Activated CD4-positive, CD25-positive, alpha-beta regulatory T cell (primary cell): ENCODE measurements around the gene PHKA1.
"Not testable (repeated sequence)": the region's sequence is repeated elsewhere in the genome, so short reads cannot be mapped to it uniquely, and the experiment has no call there.

Experiments used
- DNase-seq, 4 experiments: peaks; one replicate each; lab custom pipeline; 2025; lab: John Stamatoyannopoulos, UW

PHKA1 gene

DNA sequence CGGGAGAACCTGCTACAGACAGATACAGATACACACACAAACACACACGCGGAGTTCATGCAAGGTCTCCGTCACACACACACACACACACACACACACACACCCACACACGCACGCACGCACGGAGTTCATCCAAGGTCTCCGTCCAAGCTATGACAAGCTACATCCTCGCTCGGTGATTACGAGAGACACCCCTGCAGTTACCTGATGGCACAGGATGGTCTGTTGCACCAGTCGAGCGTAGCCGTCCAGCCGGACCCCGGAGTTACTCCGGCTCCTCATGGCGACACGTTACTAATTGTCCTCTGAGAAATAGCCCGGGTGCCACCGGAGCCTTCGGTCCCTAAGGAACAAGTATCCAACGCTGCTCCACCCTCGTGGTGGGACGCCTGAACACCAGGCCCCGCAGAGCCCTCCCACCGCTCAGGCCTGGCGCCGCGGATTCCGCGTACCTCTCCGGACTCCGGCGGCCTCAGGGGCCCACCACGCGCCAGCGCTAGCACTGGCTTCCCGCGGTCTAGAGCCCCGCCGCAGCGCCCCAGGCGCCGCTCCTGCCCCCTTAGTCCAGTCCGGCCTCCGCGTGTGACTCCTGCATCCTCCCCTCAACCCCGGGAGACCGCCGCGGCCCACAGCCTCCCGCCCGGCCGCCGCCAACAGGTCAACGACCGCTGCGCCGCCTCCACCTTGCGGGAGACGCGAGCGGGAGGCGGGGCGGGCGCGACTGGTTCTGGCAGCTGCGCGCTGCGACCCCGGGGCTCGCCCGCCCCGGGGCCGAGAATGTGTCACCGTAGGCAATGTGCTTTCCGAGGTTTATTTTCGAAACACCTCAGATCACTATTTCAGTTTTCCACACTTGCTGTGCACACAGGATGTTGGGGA, at the start of gene PHKA1:
Gene PHKA1 (minus strand): TSS at position 708 of the 879 bp plus-strand sequence. CDS start 426 bp downstream, at position 282.
- DNase-seq, result peak in 2 of 4 experiments; percentile 0 to 1

DNA sequence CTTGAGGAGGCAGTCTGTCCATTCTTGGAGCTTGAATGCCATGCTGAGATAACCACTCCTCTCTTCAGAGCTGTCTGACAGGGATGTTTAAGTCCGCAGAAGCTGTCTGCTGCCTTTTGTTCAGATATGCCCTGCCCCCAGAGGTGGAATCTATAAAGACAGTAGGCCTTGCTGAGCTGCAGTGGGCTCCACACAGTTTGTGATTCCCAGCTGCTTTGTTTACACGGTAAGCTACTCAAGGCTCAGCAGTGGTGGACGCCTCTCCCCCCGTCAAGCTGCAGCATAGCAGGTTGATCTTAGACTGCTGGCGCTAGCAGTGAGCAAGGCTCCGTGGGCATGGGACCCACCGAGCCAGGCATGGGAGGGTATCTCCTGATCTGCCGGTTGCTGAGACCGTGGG, 46.3 kb upstream of the PHKA1 start:
- DNase-seq, result not testable (repeated sequence)

- DNase-seq, result not testable (repeated sequence)
These were observed 34.4 kb upstream of the PHKA1 start for GRCh38 chrX:72748545-72748944.

DNA sequence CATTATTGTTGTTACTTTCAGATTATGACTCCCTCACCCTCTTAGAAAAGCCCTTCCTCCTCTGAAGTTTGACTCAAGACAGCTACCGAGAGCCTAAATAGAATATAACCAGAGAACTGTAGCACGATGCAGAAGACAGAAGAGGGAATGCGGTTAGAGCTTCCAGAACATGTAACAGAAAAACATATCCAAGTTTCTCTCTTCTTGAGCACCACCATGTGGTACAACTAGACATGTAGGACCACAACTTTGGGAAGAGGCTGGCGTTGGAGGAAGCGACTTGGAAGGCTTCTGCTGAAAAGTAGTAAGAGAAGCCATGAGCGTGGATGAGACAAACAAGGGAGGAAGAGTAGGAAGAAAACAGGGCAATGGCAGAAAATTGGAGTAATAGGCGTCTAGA, 31.4 kb upstream of the PHKA1 start:
- DNase-seq, result not testable (repeated sequence)

- DNase-seq, result no peak
These were observed 21.5 kb upstream of the PHKA1 start for GRCh38 chrX:72735561-72735960.

- not testable (repeated sequence) for DNase-seq
These were observed 19.5 kb upstream of the PHKA1 start for GRCh38 chrX:72733636-72734035.

GRCh38 chrX:72727846-72728245, 13.7 kb upstream of the PHKA1 start:
- DNase-seq, result no peak

DNA sequence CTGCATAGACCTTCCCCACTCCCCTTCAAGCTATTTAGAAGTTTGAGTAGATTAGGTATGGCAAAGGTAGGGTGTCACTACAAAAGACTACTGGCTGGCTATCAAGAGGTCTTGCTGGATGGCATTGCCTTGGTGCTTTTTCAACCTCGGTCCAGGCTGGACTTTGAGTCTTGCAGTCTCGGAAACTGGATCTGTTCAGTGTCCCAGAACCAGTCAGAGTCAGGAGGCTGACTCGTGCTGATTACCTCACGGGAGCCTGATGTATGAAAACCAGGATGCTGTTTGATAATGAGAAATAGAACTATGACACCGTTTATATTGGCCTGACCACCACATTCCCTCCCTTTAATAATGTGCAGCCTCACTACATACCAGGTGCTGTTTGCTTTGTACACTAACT, 2.7 kb upstream of the PHKA1 start:
- DNase-seq, result no peak

DNA sequence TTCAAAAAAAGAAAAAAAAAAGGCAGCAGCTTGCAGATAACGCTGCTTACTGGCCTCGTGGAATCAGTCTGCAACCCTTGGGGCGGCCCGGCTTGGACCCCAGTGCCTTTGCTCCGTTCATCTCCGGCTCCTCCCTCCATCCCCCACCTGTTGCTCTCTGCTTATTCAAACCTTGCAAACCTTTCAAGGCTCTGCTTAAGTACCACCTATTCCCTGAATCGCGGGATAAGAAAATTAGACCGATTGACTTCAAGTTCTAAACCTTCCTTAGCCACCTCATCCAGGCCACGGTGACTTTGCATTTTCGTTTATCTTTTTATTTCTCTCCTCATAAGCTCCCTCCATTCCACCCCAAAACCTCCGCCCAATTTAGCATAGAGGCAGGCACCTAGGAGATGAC, 1.4 kb upstream of the PHKA1 start:
- no peak for DNase-seq

DNA sequence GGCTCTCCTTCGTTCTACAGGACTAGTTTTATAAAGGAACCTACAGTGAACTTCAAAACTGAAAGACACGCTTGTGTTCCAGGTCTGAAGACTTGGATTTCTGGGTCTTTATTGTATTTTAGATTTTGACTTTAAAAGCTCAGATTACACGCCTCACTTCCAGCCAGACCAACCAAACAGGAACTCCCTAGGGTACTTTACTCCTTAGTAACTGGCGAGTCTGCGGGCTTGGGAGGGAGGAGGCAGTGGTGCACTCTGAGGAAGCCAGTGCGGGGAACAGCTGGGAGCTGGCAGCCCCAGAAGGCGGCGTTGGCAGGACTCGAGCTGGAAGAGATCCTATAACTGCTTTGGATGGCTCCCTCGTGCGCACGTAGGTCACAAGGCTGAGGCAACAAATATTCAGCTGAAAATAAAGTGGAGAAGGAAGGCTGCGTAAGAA, 391 bp upstream of the PHKA1 start:
- DNase-seq, result no peak

- DNase-seq, result no peak
These were observed 976 bp downstream of the PHKA1 start for GRCh38 chrX:72713130-72713529.

GRCh38 chrX:72712094-72712755, 1.9 kb downstream of the PHKA1 start:
- no peak for DNase-seq

- DNase-seq, result no peak
These were observed 8.3 kb downstream of the PHKA1 start for GRCh38 chrX:72705814-72706213.

- no peak for DNase-seq
These were observed 9.0 kb downstream of the PHKA1 start for GRCh38 chrX:72705111-72705510.

DNA sequence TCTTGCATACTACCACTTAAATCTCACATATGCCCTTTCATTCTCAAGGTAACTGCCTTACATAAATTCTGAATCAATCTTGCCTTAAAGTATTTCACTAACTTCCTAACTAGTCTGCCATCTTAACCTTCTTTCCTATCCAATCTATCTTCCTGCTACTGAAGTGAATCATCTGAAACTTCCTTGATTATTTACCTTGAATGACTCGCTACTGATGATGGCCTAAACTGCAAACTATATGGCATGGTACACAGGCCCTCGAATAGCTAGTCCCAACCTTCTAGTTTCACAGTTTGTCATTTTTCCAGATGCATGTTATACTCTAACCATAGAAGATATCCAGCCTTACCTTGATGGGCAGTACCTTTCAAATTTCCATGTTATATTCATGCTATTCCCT, 19.9 kb downstream of the PHKA1 start:
- no peak for DNase-seq

GRCh38 chrX:72693477-72693876, 20.6 kb downstream of the PHKA1 start:
- no peak for DNase-seq

- no peak for DNase-seq
These were observed 26.7 kb downstream of the PHKA1 start for GRCh38 chrX:72687396-72687795.

DNA sequence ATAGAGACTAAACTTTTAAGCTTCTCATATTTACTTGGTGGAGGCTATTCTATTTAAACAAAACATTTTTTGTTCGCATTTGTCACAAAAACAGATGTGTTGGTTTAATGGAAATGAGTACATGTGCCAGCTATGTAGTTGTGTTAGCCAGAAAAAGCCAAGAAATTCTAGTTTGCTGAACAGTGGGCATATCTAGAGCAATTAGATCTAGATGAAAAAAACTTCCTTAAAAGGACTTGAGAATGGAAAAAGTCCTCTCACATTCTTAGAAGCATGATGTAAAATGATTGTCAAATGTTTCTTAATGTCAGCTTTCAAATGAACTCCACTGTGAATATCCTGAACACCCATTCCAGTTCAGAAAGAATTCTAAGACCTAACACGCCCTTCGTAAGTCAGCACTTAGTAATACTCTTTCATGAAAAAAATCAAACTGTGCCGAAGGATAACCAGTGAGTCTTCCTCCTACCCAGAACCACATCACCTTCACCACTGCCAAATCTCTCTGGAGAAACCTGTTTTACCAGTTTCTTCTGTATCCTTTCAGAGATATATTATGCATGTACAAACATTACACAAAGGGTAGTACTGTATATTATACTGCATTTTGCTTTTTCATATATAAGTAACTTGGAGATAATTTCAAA, 28.2 kb downstream of the PHKA1 start:
- no peak for DNase-seq

- no peak for DNase-seq
These were observed 29.1 kb downstream of the PHKA1 start for GRCh38 chrX:72685018-72685417.

DNA sequence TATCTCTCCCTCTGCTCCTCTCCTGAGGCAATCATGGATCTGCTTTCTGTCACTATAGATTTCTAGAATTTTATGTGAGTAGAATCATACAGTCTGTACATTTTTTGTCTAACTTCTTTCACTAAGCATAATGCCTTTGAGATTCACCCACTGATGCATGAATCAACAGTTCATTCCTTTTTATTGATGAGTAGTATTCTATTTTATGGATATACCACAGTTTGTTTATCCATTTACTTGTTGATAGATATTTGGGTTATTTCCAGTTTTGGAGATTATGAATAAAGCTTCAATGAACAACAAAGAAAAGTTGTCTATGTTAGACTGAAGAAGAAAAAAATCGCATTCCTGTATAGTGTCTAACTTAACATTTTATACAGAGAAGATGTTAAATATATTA, 30.5 kb downstream of the PHKA1 start:
- no peak for DNase-seq

DNA sequence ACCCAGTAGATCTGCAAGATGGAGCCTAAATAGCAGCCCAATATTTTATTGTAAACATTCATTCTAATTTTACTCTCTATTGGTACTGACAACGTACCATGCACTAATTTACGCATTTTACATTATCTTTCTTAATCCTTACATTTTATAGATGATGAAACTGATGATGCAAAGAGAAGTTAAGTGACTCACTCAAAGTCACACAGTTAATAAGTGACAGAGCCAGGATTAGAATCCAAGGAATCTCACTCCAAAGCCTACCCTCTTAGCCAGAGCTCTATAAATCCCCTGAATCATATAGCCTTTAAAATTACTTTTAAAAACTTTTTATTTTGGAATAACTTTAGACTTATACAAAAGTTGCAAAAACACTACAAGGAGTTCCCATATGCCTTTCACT, 37.6 kb downstream of the PHKA1 start:
- no peak for DNase-seq

- not testable (repeated sequence) for DNase-seq
These were observed 40.2 kb downstream of the PHKA1 start for GRCh38 chrX:72673951-72674350.

GRCh38 chrX:72669508-72669907, 44.6 kb downstream of the PHKA1 start:
- not testable (repeated sequence) for DNase-seq
